GM19023 (cell line): ENCODE data around the gene ZNF830.
"Not testable (repeated sequence)": the region's sequence is repeated elsewhere in the genome, so short reads cannot be mapped to it uniquely, and the experiment has no call there.

Source experiments
- ATAC-seq: cut with Tn5 transposase; IDR thresholded peaks from one replicate; pipeline ENCODE4 v1.9.1; 2021; ENCODE audit warnings: mild to moderate bottlenecking, moderate library complexity; ENCODE audit not compliant: unreplicated experiment

The ZNF830 gene

GRCh38 chr17:34990921-34991365 is 29.6 kb downstream of the ZNF830 start:
- ATAC-seq = no peak

GRCh38 chr17:34991606-34992005 is 30.3 kb downstream of the ZNF830 start:
- ATAC-seq = no peak

GRCh38 chr17:34993031-34993430 is 31.7 kb downstream of the ZNF830 start:
- no peak for ATAC-seq

GRCh38 chr17:34996422-34997285 is 35.3 kb downstream of the ZNF830 start:
- ATAC-seq = no peak

GRCh38 chr17:34997355-34997862 is 36.1 kb downstream of the ZNF830 start:
- no peak for ATAC-seq

GRCh38 chr17:34998205-34998604 is 36.9 kb downstream of the ZNF830 start:
- ATAC-seq = no peak

GRCh38 chr17:34999456-34999855 is 38.1 kb downstream of the ZNF830 start:
- no peak for ATAC-seq

- ATAC-seq = not testable (repeated sequence)
Observed at GRCh38 chr17:35000965-35001364, 39.6 kb downstream of the ZNF830 start.

- ATAC-seq = no peak
Observed at GRCh38 chr17:35001549-35001948, 40.2 kb downstream of the ZNF830 start.

GRCh38 chr17:35002876-35003551 is 41.7 kb downstream of the ZNF830 start:
- no peak for ATAC-seq

- ATAC-seq = no peak
Observed at GRCh38 chr17:35003778-35004177, 42.4 kb downstream of the ZNF830 start.

GRCh38 chr17:35006345-35006744 is 45.0 kb downstream of the ZNF830 start:
- no peak for ATAC-seq

GRCh38 chr17:35006961-35007360 is 45.6 kb downstream of the ZNF830 start:
- ATAC-seq = no peak

- no peak for ATAC-seq
Observed at GRCh38 chr17:35010093-35010492, 48.8 kb downstream of the ZNF830 start.

- ATAC-seq = no peak
Observed at GRCh38 chr17:35011671-35012216, 50.4 kb downstream of the ZNF830 start.
